Measurements from ENCODE around the gene HTRA2. TPM values are rescaled to one million over a fixed set of nuclear protein-coding genes. Genes with fewer than 3 reads are reported as not detected.
"Not testable (repeated sequence)": the region's sequence is repeated elsewhere in the genome, so short reads cannot be mapped to it uniquely, and the experiment has no call there.

HTRA2 gene
- 61.5 and 64.1 TPM in 2 replicates for total RNA-seq

DNA sequence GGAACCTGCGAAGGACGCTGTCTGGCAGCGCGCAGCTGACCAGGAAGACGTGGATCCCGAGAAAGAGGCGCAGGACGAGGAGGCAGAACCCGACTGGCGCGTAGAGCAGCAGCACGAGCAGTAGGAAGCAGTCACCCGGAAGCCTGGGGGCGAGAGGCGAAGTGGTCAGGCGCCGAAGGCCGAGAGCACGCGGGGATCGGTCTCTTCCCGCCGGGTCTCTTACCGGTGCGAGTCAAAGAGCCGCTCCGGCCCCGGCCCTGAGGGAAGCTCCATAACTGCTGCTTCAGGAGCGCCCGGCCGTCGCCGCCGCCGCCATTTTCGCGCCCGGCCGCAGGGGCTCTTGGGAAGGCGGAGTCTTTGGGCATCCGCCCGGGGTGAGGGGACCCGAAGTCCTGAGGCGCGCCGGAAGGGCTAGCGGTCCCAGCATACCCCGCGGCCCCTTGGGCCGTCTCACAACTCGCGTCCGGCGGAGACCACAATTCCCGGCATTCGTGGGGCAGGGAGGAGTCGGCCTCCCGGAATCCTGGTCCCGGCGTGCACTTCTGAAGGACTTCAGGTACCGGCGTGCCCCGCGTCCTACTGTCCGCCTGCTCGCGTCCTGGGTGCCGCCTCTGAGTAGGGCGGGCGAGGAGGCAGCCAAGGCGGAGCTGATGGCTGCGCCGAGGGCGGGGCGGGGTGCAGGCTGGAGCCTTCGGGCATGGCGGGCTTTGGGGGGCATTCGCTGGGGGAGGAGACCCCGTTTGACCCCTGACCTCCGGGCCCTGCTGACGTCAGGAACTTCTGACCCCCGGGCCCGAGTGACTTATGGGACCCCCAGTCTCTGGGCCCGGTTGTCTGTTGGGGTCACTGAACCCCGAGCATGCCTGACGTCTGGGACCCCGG, at the start of gene HTRA2, which contains the start of gene AUP1:
TSS of gene HTRA2 (plus strand) at position 577 of the 882 bp plus-strand sequence. CDS start at position 651, 74 bp downstream.
TSS of gene AUP1 (minus strand) at position 350 of the 882 bp plus-strand sequence. CDS start at position 273, 77 bp downstream.
- H3K4me3 Mint-ChIP-seq (ENCODE audit: low read depth): peak within 1 kb of the TSS; percentile 99
- H3K9me3 Mint-ChIP-seq: no peaks in the 10 kb centered on the region
- peak within 1 kb of the TSS; percentile 96 for H3K27ac Mint-ChIP-seq
- peaks cover 60% of the 10 kb centered on the region for H3K36me3 Mint-ChIP-seq (ENCODE audit: low read depth)
- H3K4me1 Mint-ChIP-seq (ENCODE audit: low read depth): peaks cover 41% of the 10 kb centered on the region
- peak; percentile 93 for DNase-seq (ENCODE audit: low spot score)
- intact Hi-C loops (cut with micrococcal nuclease): loop anchor here (1.0 to 5.0 kb wide), 9 partner anchors 15 to 75 kb away; partner anchors contain the start of genes DOK1, INO80B, LBX2 and PCGF1
- no peaks in the 10 kb centered on the region for H3K27me3 Mint-ChIP-seq (ENCODE audit: low read depth)

DNA sequence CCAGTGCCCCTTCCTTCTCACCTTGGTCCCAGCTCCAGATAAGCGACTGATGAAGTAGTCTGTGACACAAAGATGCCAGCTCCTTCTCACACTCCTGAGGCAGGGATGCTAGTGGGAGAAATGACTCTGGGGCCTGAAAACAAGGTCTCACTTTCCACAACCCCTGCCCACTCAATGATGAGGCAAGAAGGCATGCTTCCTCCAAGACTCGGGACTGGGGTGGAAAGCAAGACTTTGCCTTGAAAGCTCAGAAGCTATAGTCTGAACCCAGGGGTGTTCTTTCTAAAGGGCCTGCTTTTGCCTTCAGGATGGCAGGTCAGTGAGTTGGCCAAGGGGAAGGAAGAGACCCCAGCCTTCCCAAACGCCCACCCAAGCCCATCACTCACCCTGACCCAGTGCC, 48.3 kb upstream of the HTRA2 start:
- no peaks in the 10 kb centered on the region for H3K27me3 Mint-ChIP-seq (ENCODE audit: low read depth)
- peaks cover 45% of the 10 kb centered on the region for H3K36me3 Mint-ChIP-seq (ENCODE audit: low read depth)
- H3K27ac Mint-ChIP-seq: no peak overlapping the region
- intact Hi-C loops (cut with micrococcal nuclease): no loop called here
- peaks cover 23% of the 10 kb centered on the region for H3K4me1 Mint-ChIP-seq (ENCODE audit: low read depth)
- H3K4me3 Mint-ChIP-seq (ENCODE audit: low read depth): peak overlapping the region; percentile 99
- no peak for DNase-seq (ENCODE audit: low spot score)
- no peaks in the 10 kb centered on the region for H3K9me3 Mint-ChIP-seq

DNA sequence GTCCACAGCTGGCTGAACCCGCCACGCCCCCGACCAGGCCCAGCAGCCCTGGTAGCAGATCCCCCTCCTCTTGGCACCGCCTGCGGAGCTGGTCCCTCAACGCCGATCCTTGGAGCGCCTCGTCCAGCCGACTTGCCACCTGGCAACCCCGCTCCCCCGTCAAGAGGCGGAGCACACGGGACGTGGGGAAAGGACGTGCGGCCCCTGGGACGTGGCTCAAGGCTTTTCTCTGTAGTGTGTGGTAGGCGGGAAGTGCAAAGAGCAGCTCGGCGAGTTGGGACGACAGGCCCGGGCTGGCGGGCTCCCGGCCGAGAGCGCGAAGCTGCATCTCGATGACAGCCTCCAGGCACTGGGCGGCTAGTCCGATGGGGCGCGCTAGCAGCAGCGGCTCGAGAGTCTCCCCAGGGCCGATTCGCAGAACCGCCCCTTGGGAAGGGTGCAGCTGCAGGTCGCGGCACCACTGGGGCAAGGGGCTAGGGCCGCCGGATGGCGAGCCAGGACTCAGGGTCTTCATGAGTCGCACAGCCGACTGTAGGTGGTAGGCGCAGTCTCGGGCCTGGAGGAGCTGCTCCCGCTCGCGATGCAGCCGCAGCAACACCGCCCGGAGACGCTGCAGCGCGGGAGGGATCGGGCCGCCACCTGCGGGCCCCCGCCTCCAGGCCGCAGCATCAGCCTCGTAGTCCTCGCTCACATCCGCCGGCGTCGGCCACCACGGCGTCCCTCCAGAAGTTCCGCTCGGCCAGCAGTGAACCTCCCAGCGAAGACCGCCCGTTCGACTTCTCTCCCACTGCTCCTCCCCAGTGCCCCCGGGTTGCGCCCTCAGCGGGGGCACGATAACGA, 47.6 kb upstream of the HTRA2 start:
- Mint-ChIP-seq H3K36me3 (ENCODE audit: low read depth) (peaks cover 44% of the 10 kb centered on the region), H3K27ac (peak overlapping the region; percentile 99), H3K4me1 (ENCODE audit: low read depth) (peaks cover 26% of the 10 kb centered on the region), H3K27me3 (ENCODE audit: low read depth) (no peaks in the 10 kb centered on the region), H3K4me3 (ENCODE audit: low read depth) (peak overlapping the region; percentile 99), H3K9me3 (no peaks in the 10 kb centered on the region)
- intact Hi-C loops (cut with micrococcal nuclease): loop anchor here (2.0 kb wide), 1 partner anchor 17 kb away; the partner anchor contains the start of gene LBX2
- peak; percentile 60 for DNase-seq (ENCODE audit: low spot score)

DNA sequence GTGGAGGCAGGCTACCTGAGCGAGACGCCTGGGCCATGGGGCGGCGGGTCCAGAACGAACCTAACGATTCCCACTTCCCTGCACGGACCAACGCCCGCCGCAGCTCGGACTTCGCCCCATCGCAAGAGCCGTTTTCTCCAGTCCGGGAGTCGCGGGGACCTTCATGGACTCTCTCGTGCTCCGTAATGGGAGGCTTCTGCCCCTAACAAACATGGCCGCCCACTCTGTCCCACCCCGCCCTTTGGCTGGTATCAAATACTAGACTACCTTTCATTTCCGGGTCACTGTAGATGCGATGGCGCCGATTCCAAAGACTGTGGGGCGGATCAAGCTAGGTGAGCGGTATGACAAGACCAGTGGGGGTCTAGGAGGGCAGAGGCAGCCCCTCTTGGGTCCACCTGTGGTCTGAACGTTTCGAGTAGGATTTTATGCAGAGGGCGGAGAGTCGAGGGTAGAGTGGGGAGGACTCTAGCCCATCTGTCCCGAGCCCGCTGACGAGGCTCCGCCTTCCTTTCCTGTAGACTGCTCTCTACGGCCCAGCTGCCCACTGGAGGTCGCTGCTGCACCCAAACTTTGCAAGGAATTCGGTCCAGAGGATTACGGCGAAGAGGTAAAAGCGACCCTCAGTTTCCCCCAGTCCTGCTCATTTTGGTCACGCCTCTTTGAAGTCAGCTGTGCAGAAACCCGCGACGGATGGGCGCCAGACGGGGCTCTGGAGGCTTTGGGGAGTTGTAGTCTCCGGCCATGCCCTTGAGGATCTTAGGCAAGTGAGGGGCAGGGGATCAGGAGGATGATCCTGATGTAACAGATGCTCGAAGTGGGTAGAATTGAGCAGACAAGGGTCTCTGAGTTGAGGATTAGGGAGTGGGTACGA, 46.7 kb upstream of the HTRA2 start, which contains the start of the genes CCDC142 and TTC31:
TSS of gene CCDC142 (minus strand) at position 198 of the 874 bp plus-strand sequence. CDS start at position 37, 161 bp downstream.
TSS of gene TTC31 (plus strand) at position 281 of the 874 bp plus-strand sequence. CDS start at position 296, 15 bp downstream.
- peak; percentile 91 for DNase-seq (ENCODE audit: low spot score)
- peaks cover 39% of the 10 kb centered on the region for H3K36me3 Mint-ChIP-seq (ENCODE audit: low read depth)
- H3K27ac Mint-ChIP-seq: peak within 1 kb of the TSS; percentile 99
- intact Hi-C loops (cut with micrococcal nuclease): loop anchor here (1.0 to 2.0 kb wide), 5 partner anchors 11 to 104 kb away; partner anchors contain the start of genes AUP1, HTRA2, LBX2 and MRPL53
- no peaks in the 10 kb centered on the region for H3K27me3 Mint-ChIP-seq (ENCODE audit: low read depth)
- peaks cover 26% of the 10 kb centered on the region for H3K4me1 Mint-ChIP-seq (ENCODE audit: low read depth)
- peak within 1 kb of the TSS; percentile 99 for H3K4me3 Mint-ChIP-seq (ENCODE audit: low read depth)
- H3K9me3 Mint-ChIP-seq: no peaks in the 10 kb centered on the region

DNA sequence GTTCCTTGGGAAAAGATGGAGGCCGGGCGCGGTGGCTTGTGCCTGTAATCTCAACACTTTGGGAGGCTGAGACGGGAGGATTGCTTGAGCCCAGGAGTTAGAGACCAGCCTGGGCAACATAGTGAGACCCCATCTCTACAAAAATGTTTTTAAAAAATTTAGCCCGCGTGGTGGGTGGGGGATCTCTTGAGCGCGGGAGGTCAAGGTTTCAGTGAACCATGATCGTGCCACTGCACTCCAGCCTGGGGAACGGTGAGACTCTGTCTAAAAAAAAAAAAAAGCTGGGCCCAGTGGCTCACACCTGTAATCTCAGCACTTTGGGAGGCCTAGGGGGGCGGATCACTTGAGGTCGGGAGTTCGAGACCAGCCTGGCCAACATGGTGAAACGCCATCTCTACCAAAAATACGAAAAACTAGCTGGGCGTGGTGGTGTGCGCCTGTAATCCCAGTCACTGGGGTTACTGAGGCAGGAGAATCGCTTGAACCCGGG, 46.0 kb upstream of the HTRA2 start:
- Mint-ChIP-seq H3K27ac (peak overlapping the region; percentile 99), H3K4me1 (ENCODE audit: low read depth) (peaks cover 26% of the 10 kb centered on the region), H3K36me3 (ENCODE audit: low read depth) (peaks cover 39% of the 10 kb centered on the region), H3K4me3 (ENCODE audit: low read depth) (peak overlapping the region; percentile 99)
- DNase-seq (ENCODE audit: low spot score); H3K9me3 Mint-ChIP-seq; H3K27me3 Mint-ChIP-seq (ENCODE audit: low read depth): not testable (repeated sequence)
- intact Hi-C loops (cut with micrococcal nuclease): loop anchor here (1.0 to 2.0 kb wide), 5 partner anchors 11 to 104 kb away; partner anchors contain the start of genes AUP1, HTRA2, LBX2 and MRPL53

DNA sequence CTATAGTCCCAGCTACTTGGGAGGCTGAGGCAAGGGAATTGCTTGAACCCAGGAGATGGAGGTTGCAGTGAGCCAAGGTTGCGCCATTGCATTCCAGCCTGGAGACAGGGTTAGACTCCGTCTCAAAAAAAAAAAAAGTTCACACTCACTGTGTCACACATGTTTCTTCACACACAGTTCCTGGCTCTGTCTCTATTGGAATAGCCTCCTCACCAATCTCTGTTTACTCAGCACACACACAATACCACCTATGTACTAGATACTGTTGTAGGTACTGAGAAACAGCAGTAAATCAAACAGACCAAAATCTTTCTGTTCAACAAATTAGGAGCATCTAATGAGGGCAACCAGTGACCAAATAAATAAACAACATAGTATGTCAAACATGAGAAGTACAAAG, 43.6 kb upstream of the HTRA2 start:
- no peaks in the 10 kb centered on the region for H3K27me3 Mint-ChIP-seq (ENCODE audit: low read depth)
- peaks cover 18% of the 10 kb centered on the region for H3K4me1 Mint-ChIP-seq (ENCODE audit: low read depth)
- intact Hi-C loops (cut with micrococcal nuclease): no loop called here
- no peak for DNase-seq (ENCODE audit: low spot score)
- H3K27ac Mint-ChIP-seq: no peak overlapping the region
- no peaks in the 10 kb centered on the region for H3K9me3 Mint-ChIP-seq
- no peak overlapping the region for H3K4me3 Mint-ChIP-seq (ENCODE audit: low read depth)
- peaks cover 36% of the 10 kb centered on the region for H3K36me3 Mint-ChIP-seq (ENCODE audit: low read depth)

DNA sequence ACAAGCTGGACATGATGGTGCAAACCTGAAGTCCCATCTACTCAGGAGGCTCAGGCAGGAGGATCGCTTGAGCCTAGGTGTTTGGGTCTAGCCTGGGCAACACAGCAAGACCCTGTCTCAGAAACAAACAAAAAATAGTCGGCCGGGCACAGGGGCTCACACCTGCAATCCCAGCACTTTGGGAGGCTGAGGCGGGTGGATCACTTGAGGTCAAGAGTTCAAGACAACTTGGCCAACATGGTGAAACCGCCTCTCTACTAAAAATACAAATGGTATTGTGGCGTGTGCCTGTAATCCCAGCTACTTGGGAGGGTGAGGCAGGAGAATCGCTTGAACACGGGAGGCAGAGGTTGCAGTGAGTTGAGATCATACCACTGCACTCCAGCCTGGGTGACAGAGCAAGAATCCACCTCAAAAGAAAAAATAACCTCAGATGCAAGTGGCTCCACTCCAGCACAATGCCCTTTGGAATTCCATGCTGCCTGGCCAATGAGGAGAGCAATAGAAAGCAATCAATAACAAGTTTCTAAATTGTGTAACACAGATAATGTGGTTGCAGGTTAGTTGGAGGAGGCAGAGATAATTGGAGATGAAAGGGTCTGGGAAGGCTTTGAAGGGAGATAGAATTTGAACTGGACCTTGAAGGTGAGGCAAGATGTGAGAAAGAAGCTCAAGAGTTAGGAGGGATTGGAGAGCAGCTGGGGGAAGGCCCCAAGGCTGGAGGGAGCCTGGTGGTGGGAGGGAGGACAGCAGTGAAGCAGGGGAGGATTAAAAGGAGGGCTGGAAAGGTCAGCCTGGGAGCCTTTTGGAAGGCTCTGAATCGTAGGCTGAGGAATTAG, 40.9 kb upstream of the HTRA2 start:
- Mint-ChIP-seq H3K4me3 (ENCODE audit: low read depth) (no peak overlapping the region), H3K27ac (no peak overlapping the region), H3K36me3 (ENCODE audit: low read depth) (peaks cover 52% of the 10 kb centered on the region), H3K4me1 (ENCODE audit: low read depth) (peaks cover 7% of the 10 kb centered on the region), H3K9me3 (no peaks in the 10 kb centered on the region), H3K27me3 (ENCODE audit: low read depth) (no peaks in the 10 kb centered on the region)
- DNase-seq (ENCODE audit: low spot score): no peak
- intact Hi-C loops (cut with micrococcal nuclease): no loop called here

DNA sequence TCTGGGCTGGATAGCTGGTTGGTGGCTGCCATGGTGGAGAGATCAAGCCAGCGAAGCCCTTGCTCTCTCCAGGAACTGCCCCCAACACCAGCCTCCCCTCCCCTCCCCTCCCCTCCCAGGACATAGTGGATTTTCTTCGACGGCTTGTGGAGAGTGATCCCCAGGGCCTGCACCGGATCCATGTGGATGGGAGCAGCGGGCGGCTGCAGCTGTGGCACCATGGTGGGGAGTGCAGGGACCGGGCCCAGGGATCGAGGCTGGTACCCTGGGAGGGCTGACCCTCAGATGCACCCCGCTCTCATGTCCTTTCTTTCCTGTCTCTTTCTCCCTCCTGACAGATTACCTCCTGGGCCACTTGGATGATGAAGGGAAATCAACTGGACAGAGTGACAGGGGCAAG, 39.8 kb upstream of the HTRA2 start:
- Mint-ChIP-seq H3K27me3 (ENCODE audit: low read depth) (no peaks in the 10 kb centered on the region), H3K4me3 (ENCODE audit: low read depth) (no peak overlapping the region), H3K27ac (no peak overlapping the region), H3K4me1 (ENCODE audit: low read depth) (peaks cover 4% of the 10 kb centered on the region), H3K9me3 (no peaks in the 10 kb centered on the region), H3K36me3 (ENCODE audit: low read depth) (peaks cover 54% of the 10 kb centered on the region)
- intact Hi-C loops (cut with micrococcal nuclease): loop anchor here (10.0 kb wide), 1 partner anchor 345 kb away; the partner anchor contains the start of gene HK2
- DNase-seq (ENCODE audit: low spot score): no peak

DNA sequence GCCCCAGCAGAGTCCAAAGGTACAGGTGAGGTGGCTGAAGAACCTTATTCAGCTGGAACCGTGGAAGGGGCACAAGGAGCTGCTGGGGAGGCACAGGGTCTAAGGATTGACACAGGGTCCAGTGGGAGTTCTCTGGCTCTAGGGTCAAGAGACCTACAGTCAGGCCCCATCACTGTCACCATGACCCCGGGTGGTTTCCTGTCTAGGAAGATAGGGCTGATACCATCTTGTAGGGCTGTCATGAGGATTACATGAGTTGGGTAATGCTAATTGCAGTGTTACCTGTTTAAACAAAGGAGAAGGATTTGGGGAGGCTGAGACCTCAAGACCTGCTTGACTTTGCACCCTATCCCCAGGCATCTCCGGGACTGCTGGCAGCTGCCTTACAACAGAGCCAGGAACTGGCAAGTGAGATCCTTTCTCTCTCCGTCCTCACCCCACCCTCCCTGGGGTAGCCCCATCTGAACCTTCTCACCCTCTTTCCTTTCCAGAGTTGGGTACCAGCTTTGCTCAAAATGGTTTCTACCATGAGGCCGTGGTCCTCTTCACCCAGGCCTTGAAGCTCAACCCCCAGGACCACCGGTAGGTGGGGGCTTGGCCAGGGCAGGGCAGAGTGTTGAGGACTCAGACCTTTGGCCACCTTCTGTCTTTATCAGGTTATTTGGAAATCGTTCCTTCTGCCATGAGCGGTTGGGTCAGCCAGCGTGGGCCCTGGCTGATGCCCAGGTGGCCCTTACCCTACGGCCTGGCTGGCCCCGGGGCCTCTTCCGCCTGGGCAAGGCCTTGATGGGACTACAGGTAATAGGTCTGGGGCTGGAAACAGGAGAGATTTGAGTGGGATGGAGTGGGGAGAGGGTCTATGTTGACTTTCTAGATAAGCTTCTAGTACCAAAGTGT, 37.8 kb upstream of the HTRA2 start:
- peaks cover under 1% of the 10 kb centered on the region for H3K4me1 Mint-ChIP-seq (ENCODE audit: low read depth)
- no peak for DNase-seq (ENCODE audit: low spot score)
- H3K27ac Mint-ChIP-seq: no peak overlapping the region
- no peaks in the 10 kb centered on the region for H3K9me3 Mint-ChIP-seq
- no peaks in the 10 kb centered on the region for H3K27me3 Mint-ChIP-seq (ENCODE audit: low read depth)
- intact Hi-C loops (cut with micrococcal nuclease): loop anchor here (10.0 kb wide), 1 partner anchor 343 kb away; the partner anchor contains the start of gene HK2
- peaks cover 47% of the 10 kb centered on the region for H3K36me3 Mint-ChIP-seq (ENCODE audit: low read depth)
- H3K4me3 Mint-ChIP-seq (ENCODE audit: low read depth): no peak overlapping the region

DNA sequence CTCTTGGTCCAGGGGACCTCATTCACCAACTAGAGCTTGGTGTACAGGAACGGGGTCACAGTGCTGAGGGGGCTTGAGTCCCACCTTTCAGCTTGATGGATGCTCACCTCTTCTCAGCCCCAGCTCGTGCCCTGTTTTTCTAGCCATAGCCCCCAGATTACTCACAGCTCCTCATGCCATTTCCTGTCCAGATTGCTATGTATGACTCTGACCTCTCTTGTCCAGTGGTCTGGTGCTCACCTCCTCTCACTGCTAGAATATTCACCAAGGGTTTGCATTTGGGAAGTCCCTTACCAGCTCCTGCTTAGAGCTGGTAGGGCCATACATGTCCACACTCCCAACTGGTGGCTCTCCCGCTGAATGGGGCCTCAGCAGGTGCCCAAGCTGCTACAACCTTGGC, 36.2 kb upstream of the HTRA2 start:
- Mint-ChIP-seq H3K4me3 (ENCODE audit: low read depth) (no peak overlapping the region), H3K4me1 (ENCODE audit: low read depth) (peaks cover 10% of the 10 kb centered on the region), H3K27me3 (ENCODE audit: low read depth) (peaks cover 3% of the 10 kb centered on the region), H3K9me3 (no peaks in the 10 kb centered on the region), H3K36me3 (ENCODE audit: low read depth) (peaks cover 46% of the 10 kb centered on the region), H3K27ac (no peak overlapping the region)
- no peak for DNase-seq (ENCODE audit: low spot score)
- intact Hi-C loops (cut with micrococcal nuclease): loop anchor here (10.0 kb wide), 1 partner anchor 341 kb away; the partner anchor contains the start of gene HK2

Measured in activated T-helper 2 cell treated with anti-CD3 and anti-CD28 coated beads, Interferon-gamma antibody, Interleukin-2, Interleukin-4, amounts not matched to agents 10 μg/mL and 5 μg/mL and 100 μg/mL, durations not matched to agents 14 hours and 24 hours and 36 hours (primary cell).